IPS DF 19.7 (cell line): ENCODE measurements around the gene NCAPG.
"Not testable (repeated sequence)": the region's sequence is repeated elsewhere in the genome, so short reads cannot be mapped to it uniquely, and the experiment has no call there.

Experiments used
- DNase-seq: peaks from one replicate; pipeline ENCODE4 v3.0.0-alpha.2; 2013; ENCODE audit warnings: low read depth, low spot score

The NCAPG gene

GRCh38 chr4:17787315-17787714 is 23.5 kb upstream of the NCAPG start:
- no peak for DNase-seq

- no peak for DNase-seq
These were observed 21.8 kb upstream of the NCAPG start for GRCh38 chr4:17788956-17789355.

- DNase-seq = no peak
These were observed 16.0 kb upstream of the NCAPG start for GRCh38 chr4:17794730-17795129.

- DNase-seq = no peak
These were observed 13.0 kb upstream of the NCAPG start for GRCh38 chr4:17797808-17798207.

GRCh38 chr4:17805580-17806155 is 5.1 kb upstream of the NCAPG start:
- DNase-seq = no peak

- DNase-seq = no peak
These were observed 3.3 kb upstream of the NCAPG start for GRCh38 chr4:17807446-17807845.

- DNase-seq = no peak
These were observed 1.1 kb upstream of the NCAPG start for GRCh38 chr4:17809667-17810066.

- DNase-seq = no peak
These were observed 362 bp downstream of the NCAPG start for GRCh38 chr4:17811078-17811603.

GRCh38 chr4:17812125-17812524 is 1.3 kb downstream of the NCAPG start:
- DNase-seq = no peak

- no peak for DNase-seq
These were observed 2.0 kb downstream of the NCAPG start for GRCh38 chr4:17812801-17813200.

GRCh38 chr4:17814140-17814539 is 3.4 kb downstream of the NCAPG start:
- no peak for DNase-seq

- no peak for DNase-seq
These were observed 5.4 kb downstream of the NCAPG start for GRCh38 chr4:17816142-17816541.

- DNase-seq = no peak
These were observed 6.2 kb downstream of the NCAPG start for GRCh38 chr4:17817027-17817426.

GRCh38 chr4:17823871-17824669 is 13.3 kb downstream of the NCAPG start:
- DNase-seq = no peak

GRCh38 chr4:17846266-17846665 is 35.5 kb downstream of the NCAPG start:
- DNase-seq = no peak

- DNase-seq = not testable (repeated sequence)
These were observed 39.5 kb downstream of the NCAPG start for GRCh38 chr4:17850295-17850694.

GRCh38 chr4:17851959-17852358 is 41.2 kb downstream of the NCAPG start:
- no peak for DNase-seq

GRCh38 chr4:17854036-17854435 is 43.3 kb downstream of the NCAPG start:
- no peak for DNase-seq

- no peak for DNase-seq
These were observed 49.1 kb downstream of the NCAPG start for GRCh38 chr4:17859793-17860406.

GRCh38 chr4:17861906-17862305 is 51.1 kb downstream of the NCAPG start:
- DNase-seq = not testable (repeated sequence)

- DNase-seq = no peak
These were observed 55.1 kb downstream of the NCAPG start for GRCh38 chr4:17865866-17866363.

GRCh38 chr4:17866810-17867209 is 56.0 kb downstream of the NCAPG start:
- DNase-seq = no peak

GRCh38 chr4:17867276-17867675 is 56.5 kb downstream of the NCAPG start:
- DNase-seq = no peak
